ENCODE measurements around the gene ROBO3.

The ROBO3 gene

DNA sequence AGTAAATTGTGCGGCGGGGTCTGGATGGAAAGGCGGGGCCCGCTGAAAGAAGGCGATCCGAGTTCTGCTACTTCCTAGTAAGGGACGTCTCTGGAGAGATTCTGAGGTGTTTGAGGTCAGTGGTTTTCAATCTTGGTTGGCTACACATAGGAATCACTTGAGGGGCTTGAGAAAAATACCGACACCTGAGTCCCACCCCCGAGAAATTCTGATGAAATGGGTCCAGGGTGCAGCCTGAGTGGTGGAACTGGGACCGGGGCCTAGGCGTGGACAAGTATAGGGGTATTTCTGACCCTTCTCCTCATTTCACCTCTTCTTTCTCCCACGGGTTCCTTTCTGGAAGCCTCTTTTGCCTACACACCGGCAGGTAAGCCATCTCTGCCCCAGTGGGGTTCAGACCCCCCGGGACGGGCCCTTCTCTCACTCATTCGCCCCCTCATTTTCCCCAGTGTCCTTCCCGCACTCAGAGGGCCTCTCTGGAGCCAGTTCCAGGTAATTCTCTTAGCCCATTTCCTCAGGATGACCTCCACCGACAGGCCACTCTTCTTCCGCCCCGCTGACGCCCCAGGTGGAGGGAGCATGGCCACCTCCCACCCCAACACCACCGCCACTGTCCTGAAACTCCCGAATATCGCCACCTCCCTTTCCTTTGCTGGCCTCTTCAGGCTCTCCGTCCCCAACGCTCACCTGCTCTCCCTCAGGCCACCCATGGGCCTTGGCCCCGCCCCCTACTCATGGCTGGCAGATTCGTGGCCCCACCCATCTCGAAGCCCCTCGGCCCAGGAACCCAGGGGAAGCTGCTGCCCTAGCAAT is 11.8 kb downstream of the ROBO3 start:
- DNase-seq: no peak

DNA sequence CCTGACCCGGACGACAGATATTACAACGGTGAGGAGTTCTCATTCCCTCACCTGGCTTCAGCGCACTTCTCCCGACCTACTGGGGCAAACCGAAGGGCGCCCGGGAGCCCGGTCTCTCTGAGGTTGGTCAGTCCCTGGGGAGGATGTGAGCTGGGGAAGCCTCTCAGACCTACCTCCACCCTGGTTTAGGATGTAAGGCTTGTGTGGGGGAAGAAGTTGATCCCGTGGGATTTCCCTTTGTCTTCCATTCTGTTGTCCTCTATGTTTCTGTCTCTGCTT is 12.3 kb downstream of the ROBO3 start:
- no peak for DNase-seq

DNA sequence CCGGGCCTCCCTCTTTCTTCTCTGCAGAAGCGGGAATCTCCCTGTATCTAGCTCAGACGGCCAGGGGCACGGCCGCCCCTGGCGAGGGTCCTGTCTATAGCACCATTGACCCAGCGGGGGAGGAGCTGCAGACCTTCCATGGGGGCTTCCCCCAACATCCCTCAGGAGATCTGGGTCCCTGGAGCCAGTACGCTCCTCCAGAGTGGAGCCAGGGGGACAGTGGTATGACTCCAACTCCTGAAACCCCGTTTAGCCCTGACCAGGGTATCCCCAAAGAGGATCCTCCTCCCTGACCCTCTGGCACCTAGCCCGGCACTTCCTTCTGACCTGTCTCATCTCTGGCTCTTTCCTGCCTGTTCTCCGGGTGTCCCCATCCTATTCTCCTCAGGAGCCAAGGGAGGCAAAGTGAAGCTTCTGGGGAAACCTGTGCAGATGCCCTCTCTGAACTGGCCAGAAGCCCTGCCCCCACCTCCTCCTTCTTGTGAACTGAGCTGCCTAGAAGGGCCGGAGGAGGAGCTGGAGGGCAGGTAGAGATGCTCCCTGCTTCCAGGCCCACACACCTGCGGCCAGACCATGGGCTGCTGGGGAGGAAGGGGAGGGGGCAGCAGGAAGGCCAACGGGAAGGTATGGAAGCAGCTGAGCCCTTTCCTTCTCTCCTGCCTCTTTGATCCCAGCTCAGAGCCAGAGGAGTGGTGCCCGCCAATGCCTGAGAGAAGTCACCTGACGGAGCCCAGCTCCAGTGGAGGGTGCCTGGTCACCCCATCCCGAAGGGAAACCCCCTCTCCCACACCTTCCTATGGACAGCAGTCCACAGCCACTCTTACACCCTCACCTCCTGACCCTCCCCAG is 12.9 kb downstream of the ROBO3 start:
- DNase-seq: no peak

DNA sequence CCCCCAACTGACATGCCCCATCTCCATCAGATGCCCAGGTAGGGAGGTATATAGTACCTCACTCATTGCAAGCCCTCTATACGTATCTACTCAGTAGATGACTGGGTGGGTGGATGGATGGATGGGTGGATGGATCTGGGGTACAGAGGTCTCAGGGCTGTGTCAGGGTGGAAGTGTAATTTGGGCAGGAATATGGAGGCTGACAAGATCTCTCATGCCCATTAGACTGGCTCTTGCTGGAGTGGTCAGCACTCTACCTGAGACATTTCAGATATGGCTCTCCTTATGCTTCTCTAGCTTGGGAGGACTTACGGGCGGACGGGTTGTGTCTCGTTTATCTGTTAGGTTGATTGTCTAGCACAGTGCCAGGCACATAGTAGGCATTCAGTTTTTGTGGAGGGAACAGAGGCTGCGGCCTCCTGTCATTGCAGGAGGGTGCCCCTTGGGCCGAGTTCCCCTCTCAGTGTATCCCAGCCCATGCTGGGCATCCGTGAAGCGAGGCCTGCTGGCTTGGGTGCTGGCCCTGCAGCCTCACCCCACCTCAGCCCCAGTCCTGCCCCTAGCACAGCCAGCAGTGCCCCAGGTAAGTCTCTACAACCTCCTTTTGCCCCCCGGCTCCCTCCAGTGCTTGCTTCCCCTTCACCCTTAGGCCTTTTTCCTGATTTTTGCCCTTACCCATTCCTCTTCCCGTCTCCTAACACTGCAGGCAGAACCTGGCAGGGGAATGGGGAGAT is 13.7 kb downstream of the ROBO3 start:
- no peak for DNase-seq

DNA sequence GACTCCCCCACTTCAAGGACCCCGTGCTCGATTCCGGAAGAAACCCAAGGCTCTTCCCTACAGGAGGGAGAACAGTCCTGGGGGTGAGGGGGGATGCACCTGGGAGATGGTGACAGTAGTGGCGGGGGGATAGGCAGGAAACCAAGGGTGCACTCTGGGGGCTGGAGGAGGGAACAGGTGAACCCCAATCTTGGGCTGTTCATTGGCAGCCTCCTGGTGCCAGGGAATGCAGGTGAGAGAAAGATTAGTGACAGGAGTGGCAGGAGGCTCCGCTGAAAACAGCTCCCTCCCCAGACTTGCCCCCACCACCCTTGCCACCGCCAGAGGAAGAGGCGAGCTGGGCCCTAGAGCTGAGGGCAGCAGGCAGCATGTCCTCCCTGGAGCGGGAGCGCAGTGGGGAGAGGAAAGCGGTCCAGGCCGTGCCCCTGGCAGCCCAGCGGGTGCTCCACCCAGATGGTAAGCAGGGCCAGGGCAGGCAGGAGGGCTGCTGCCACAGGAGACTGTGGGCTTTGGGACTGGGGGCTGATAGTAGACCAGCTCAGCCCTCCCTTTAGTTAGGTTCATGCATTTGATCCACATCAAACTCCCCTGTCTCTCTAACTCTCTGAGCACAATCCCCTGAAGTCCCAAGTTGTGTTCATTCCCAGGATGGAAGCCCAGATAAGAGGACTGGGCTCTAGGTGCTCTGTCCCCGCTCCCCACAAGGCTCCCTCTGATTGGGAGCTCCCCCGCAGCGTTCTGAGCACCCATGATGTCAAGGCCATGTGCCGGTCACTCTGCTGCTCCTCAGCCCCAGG is 14.5 kb downstream of the ROBO3 start:
- DNase-seq: no peak

DNA sequence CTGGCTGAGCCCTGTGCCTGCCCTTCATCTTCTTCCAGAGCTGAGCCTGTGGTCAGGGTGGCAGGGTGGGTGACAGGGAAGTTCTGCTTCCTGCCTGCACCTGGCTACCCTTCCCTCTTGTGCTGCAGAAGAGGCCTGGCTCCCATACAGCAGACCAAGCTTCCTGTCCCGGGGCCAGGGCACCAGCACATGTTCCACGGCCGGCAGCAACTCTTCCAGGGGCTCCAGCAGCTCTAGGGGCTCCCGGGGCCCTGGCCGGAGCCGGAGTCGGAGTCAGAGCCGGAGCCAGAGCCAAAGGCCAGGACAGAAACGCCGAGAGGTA is 15.0 kb downstream of the ROBO3 start:
- no peak for DNase-seq

DNA sequence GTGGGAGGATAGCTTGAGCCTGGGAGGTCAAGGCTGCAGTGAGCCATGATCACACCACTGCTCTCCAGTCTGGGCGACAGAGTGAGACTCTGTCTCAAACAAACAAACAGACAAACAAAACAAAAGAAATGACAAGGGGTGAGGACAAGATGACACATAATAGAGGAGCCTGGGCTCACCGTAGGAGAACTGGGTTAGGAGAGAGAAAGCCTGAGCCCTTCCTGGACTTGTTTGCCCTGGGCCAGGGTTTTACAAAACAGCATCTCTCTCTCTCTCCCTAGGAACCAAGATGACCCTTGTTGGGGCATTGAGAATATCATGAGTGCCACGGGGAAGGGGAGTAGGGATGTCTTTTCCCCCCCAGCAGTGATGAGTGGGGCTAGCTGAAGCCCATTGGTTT is 15.7 kb downstream of the ROBO3 start:
- DNase-seq: no peak

DNA sequence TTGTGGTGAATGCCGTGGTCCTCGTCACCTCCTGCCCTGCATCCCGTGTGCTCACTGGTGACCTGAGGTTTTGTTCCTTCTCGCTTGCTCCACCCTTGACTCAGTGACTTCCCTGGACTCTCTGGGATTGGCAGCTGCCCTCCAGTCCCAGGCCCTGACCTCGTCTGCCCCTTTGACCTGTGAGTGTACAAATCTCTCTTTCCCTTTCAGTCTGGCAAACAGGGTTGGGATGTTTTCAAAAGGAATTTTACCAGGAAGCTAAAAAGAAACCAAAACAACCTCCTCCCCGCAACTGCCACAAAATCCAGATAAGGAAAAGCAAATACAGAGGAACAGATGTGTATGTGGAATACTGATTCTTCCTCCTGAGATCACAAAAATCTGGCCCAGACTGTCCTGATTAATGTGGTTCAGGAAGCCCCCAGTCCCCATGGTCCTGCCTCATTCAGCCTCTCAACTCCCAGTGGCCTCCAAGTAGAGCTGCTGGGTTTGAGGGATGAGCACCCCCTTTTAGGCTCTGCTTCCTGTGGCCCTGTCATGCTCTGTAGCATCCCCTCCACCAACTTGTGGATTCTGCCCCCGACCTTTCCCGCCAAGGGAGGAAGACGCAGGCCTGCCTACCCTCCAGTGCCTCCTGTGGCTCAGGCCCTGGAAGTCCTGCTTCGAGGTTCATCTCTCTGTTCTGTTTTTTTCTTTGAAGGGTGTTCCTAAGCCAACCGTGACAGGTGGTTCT is 17.3 kb downstream of the ROBO3 start:
- no peak for DNase-seq

DNA sequence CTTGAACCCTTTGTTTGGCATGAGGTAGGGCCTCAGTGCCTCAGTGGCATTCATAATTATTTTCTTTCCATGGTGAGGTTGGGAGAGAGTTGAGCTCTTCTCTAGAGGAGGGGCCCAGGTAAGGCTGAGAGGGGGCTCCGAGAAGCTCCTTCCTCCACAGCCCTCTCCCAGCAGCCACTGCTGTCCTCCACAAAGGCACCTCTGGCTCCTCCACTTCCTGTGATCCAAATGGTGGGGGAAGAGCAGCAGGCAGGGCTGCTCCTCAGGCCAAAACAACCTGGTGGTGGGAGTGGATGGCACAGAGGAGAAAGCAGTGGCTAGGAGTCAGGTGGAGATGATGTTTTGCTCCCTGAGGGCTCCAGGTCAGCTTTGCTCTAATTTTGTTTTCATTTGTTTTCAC is 19.1 kb downstream of the ROBO3 start:
- no peak for DNase-seq

DNA sequence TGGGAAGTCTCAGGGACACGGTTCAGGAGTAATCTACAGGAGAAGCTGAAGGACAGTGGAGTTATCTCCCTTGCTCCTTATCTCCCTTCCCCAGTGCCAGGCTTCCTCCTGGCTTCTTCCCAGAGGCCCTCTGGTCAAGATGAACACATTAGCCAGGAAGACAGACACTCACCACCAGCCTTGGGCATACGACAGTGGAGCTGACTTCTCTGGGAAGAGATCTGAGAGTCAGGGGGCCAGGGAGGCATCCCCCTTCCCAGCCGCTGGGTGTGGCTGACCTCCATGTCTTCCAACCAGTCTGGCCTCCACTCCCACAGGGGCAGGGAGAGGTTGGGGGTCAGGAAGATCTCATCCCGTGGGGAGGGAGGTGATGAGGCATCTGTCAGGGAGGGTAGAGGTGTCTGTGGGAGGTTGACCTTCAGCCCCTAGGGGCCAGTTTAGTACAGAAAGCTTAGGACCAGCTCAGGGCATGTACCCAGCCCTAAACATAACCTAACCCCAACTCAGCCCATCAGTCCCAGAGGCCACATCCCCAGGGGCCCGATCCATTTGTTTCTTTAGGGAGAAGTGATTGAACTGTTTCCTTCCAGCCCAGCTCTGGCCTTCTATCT is 19.7 kb downstream of the ROBO3 start:
- DNase-seq: no peak

DNA sequence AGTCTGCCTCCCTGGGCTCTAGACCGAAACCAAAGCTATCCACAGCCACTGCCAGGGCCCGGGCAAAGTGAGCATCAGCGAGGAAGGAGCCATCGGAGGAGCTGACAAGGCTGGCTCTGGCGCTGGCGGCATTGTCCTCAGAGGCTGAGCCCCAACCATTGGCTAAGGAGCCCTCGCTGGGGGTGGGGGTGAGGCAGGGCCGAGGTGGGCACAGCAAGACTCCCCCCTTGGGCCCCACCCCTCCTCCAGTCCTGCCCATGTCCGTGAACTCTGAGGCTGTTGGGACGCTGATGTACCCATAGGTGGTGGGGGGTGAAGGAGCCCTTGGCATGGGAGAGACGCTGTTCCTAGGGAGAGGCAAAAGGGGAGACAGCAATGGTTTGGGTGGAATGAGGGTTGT is 21.2 kb downstream of the ROBO3 start:
- DNase-seq: no peak

DNA sequence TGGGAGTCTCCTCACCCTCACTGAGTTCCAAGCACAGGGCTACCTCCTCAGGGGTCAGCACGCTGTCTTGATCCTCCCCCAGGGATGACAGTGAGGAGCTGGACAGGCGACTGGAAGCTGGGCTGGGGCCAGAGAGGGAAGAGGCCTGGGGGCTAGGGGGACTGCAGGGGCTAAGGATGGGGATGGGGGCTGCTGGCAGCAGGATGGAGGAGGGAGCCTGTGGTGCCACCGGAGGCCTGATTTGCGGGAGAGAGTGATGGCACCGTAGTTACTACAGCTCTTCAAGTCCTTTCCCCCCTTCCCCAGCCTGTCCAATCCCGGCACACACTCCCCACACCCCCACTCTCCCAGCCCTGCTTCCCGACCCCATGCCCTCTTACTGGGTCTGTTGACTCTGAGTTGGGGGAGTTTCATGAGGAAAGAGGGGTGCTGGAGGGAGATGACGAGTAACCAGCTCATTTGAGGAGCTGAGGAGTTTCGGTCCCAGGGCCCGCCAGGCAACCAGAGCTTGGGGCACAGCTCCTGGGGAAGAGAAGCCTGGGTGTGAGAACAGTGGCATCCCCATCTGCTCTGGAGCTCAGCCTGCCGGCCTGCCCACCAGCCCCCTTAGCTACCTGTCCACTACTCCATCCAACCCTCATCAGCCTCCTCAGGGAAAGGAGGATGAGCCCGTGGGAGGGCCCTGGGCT is 21.9 kb downstream of the ROBO3 start:
- no peak for DNase-seq

DNA sequence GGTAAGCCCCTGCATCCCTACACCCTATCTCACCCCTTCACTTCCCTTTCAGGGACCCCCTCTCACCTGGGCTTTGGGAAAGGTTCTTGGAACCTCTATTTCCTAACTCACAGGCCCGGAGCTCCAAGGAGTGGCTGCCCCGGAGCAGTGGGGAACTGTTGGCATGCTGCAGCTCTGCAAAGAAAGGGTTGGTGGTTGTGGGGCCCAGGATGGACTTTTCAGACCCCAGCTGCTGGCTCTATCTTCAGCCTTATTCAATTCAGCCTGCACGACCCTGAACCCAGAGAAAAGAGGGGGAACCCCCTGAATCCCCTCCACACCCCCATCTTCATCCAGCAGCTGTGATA is 22.4 kb downstream of the ROBO3 start:
- DNase-seq: no peak

DNA sequence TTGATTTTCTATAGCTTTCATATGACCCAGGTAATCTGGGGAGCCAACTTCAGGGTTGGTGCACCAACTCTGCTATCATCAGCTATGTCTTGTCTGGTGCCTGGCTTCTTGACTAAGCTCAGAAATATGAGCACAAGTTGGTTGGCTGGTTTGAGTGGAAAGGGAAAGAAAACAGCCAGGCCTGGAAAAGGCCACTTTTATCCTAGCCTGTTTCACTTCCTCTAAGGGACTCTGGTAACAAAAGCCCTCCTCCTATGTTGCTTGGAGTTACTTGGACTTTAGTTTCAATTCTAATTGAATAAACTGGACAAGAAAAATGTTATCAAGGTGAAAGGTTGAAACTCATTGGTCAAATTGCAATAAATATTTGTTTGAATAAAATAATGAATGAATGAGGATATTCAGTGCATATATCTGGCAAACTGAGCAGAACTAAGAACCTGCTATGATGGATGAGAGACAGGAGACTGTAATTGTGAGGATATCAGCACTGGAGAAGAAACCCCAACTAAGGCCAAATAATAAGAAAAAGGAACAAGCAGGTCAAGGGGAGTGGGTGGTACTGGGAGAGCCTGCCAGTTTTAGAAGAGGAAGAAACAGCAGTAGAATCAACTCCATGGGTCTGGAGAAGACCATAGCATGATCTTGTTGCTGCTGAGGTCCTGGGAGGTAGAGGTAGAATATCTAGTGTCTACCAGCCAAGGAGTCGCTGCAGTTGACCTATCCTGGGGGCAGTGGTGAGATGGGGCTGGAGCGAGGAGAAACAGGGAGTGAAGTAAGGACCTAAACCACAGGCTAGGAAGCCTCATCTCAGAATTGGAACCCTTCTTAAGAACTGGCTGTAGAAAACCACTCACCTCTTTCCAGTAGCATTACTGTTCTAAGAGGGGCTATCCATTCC is 24.2 kb downstream of the ROBO3 start:
- DNase-seq: no peak

DNA sequence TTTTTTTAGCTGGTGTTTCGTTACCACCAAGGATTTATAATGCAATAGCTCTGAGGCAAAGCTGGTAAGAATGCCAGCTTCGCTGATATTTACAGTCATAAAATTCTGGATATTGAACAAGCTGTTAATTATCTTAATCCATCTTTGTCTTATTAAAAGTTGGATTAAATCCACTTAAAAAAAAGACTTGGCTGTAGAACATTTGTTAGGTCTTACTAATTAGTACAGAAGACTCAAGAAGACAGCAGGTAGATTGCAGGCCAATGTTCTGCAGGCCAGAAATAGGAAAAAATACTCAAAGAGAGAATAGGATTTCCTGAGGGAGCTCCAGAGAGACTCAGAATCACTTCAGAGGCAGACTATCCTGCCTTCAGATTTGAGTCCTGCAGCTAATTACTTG is 24.9 kb downstream of the ROBO3 start:
- DNase-seq: no peak

DNA sequence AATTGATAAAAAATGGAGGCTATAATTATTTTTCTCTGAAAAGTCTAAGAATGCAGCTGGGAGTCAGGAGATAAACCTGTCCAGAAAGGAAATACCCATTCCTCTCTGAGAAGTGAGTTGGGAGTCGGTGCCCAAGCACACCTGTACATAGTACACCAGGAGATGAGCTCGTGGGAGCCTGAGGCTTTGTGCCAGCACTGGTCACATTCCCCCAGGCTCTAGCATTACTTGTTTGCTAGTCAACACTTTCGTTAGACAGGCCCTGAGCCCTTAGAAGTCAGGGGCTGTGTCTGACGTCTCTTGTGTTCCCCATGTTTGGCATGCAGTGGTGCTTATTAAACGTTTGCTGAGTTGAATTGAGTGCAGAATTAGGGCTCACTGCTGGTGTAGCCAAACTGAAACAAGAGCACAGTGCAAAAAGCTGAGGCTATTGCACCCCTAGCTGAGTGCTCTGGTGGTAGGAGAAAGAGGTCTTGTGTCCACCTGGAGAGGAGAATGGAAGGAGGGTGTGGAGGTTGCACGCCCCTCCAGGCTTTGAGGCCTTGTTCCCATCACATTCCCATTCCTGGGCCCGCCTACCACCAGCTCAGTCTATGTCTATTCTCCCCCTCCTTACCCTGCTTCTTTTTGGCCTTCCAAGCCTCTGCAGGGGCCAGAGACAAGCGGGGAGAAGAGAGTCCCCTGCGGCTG is 25.6 kb downstream of the ROBO3 start:
- DNase-seq: no peak

DNA sequence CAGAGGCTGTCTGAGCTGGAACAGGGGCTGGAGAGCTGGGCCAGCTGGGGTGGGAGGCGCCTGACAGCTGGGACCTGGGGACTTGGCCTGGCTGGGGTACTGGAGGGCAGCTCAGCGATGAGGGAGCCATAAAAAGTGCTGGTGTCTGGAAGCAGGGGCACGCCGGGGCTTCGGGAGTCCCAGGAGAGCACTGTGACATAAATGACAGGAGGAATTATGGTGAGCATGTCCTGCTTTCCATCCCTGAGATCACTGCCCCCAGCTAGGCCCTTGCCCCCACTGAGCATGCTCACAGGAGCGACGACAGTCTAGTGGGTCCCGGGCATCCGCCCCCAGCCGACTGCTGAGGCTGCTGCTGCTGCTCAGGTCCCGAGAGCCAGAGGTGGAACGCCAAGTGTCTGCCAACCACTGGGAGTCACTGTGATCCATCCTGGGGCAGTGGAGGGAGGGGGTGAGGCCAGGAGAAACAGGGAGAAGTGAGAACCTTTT is 26.2 kb downstream of the ROBO3 start:
- DNase-seq: no peak

DNA sequence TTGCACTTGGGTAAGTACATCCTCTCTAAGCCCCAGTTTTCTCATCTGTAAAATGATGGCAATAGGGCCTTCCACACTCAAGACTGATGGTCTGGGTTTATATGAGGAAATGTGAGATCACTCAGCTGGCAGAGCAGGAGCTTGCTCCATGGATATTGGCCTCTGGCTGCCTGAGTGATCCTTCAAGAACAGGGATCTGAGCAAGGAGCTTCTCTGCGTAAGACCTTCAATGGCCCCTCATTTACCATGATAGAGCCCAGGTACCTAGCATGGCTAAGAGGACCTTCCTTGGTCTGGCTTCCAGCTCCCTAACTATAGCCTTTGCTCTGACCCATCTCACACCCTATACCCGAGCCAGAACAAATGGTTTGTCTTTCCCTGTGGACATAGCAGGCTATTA is 26.9 kb downstream of the ROBO3 start:
- DNase-seq: no peak

DNA sequence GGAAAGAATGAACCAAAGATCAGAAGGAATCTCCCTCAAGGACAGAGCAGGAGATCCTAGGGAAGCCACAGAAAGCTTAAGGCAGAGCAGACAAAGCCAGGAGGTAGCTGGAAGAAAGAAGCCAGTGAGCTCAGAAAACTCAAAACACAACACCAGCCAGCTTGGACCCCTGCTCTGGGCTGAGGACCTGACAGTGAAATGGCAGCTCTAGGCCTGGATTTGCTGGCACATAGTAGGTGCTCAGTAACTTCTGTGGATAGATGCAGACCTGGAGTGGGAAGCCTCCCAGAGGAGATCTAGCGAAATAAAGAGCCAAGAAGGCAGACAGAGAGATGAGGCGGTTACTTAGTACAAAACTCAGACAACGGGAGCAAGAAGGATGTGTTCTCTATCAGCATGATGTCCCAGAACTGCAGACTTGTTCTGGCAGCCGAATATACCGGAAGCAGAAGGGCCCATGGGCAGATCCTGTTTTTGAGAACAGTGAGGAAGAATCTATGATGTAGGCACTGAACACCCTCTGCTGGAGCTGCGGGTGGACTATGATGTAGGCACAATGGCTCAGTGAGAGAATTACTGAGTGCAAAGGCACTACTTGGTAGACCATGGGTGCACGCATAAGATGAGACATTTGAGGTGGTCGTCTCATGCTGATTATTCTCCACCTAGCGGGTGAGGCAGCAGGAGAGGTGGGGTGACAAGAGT is 27.7 kb downstream of the ROBO3 start:
- DNase-seq: no peak

Measured in CD4-positive, alpha-beta T cell treated with Interleukin-10 for 1 hour (primary cell).